Measurements from ENCODE around the gene ZNF70. TPM values are rescaled to one million over a fixed set of nuclear protein-coding genes. Genes with fewer than 3 reads are reported as not detected.

ZNF70 gene
- total RNA-seq, 1 donor from 2014 or later, result 12.5 TPM

DNA sequence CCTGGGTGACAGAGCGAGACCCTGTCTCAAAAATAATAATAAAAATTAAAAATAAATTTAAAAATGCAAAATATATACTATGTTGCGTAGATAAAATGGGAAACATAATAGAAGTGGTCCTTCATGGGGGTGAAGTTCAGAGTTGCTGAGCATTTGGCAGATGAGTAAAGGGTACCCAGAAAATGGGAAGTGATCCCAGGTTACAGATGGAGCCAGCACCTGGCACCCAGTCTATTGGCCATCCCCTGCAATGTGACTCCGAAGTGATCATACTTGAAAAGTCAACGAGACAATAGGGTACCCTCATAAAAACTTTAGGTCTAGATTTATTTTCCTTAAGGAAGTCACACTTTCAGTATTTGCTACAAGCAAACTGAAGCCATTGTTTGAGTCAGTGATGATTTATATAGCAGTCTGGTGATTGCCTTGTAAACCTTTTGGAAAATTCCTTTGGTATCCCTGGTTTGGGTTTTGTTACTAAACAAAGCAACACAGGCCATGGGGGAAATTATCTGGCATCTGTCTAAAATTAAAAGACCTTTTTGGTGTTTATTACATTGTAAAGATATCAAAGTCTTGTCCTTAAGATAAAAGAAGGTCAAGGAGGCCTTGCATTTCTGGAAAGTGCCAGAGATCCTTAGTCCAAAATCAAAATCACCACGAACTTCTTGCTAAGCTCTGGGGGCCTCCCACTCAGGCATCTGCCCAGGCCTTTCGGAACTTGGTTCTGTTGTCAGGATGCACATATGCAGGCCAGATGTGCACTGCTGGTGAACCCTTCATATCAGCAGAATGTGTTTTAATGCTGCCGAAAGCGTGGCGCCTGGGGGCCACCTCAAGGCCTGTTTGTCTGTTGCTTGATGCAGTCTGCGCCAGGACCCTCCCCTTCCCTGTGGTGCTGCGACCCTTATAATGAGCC, 40.2 kb upstream of the ZNF70 start:
- Mint-ChIP-seq H3K36me3 (ENCODE audit: unreplicated experiment) (peaks cover 9% of the 10 kb centered on the region), H3K4me3 (ENCODE audit: unreplicated experiment) (no peak overlapping the region), H3K27ac (ENCODE audit: unreplicated experiment) (peak overlapping the region; percentile 18), H3K9me3 (ENCODE audit: unreplicated experiment) (no peaks in the 10 kb centered on the region), H3K4me1 (ENCODE audit: unreplicated experiment) (peaks cover 38% of the 10 kb centered on the region), H3K27me3 (ENCODE audit: unreplicated experiment) (no peaks in the 10 kb centered on the region)
- no peak for DNase-seq (ENCODE audit: extremely low spot score, unreplicated experiment)
- TF ChIP-seq, protein P1, sequence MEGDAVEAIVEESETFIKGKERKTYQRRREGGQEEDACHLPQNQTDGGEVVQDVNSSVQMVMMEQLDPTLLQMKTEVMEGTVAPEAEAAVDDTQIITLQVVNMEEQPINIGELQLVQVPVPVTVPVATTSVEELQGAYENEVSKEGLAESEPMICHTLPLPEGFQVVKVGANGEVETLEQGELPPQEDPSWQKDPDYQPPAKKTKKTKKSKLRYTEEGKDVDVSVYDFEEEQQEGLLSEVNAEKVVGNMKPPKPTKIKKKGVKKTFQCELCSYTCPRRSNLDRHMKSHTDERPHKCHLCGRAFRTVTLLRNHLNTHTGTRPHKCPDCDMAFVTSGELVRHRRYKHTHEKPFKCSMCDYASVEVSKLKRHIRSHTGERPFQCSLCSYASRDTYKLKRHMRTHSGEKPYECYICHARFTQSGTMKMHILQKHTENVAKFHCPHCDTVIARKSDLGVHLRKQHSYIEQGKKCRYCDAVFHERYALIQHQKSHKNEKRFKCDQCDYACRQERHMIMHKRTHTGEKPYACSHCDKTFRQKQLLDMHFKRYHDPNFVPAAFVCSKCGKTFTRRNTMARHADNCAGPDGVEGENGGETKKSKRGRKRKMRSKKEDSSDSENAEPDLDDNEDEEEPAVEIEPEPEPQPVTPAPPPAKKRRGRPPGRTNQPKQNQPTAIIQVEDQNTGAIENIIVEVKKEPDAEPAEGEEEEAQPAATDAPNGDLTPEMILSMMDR (IDR thresholded peaks at IDR 0.05), result no peak

DNA sequence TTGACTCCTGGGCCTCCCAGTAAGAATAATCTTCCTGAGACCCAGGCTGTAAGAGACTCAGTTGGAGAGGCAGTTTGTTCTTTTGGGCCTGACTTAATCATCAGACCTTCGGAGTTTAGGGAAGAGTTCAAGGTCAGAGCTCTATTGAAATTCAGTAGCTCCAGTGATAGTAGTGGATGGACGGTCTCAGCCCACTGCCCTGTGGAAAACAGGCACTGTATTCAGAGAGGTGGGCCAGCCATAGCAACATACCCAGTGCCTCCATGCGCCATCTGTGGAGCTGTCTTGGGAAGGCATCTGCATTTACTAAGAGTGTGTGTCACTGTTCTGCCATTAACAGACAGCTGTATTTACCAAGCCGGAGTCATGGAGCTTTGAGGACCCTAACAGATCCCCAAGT, 38.7 kb upstream of the ZNF70 start:
- Mint-ChIP-seq H3K9me3 (ENCODE audit: unreplicated experiment) (no peaks in the 10 kb centered on the region), H3K36me3 (ENCODE audit: unreplicated experiment) (peaks cover 6% of the 10 kb centered on the region), H3K4me1 (ENCODE audit: unreplicated experiment) (peaks cover 37% of the 10 kb centered on the region), H3K27me3 (ENCODE audit: unreplicated experiment) (no peaks in the 10 kb centered on the region), H3K27ac (ENCODE audit: unreplicated experiment) (peak overlapping the region; percentile 18), H3K4me3 (ENCODE audit: unreplicated experiment) (peak overlapping the region; percentile 38)
- no peak for DNase-seq (ENCODE audit: extremely low spot score, unreplicated experiment)
- TF ChIP-seq, protein P1 (IDR thresholded peaks at IDR 0.05), result no peak

DNA sequence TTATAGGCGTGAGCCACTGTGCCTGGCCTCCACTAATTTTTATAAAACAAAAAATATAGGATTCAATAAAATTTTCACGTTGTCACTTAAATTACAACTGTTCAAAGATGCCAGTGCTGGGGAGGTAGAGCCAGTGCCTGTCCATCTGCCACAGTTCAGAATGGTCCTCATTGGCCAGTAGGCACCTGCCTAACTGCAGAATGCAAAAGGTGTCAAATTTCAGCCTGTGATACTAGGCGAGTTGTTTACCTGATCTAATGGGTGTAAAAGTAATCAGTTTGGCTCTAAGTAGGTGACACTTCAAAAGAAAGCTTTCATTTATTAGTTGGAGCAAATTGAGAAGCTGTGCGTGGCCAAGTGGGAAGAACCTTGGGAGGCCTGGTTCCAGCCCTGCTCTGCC, 38.2 kb upstream of the ZNF70 start:
- H3K27me3 Mint-ChIP-seq (ENCODE audit: unreplicated experiment), result no peaks in the 10 kb centered on the region
- H3K27ac Mint-ChIP-seq (ENCODE audit: unreplicated experiment), result peak overlapping the region; percentile 18
- H3K4me3 Mint-ChIP-seq (ENCODE audit: unreplicated experiment), result peak overlapping the region; percentile 38
- H3K4me1 Mint-ChIP-seq (ENCODE audit: unreplicated experiment), result peaks cover 42% of the 10 kb centered on the region
- no peak for DNase-seq (ENCODE audit: extremely low spot score, unreplicated experiment)
- H3K9me3 Mint-ChIP-seq (ENCODE audit: unreplicated experiment), result no peaks in the 10 kb centered on the region
- TF ChIP-seq, protein P1 (IDR thresholded peaks at IDR 0.05), result no peak
- peaks cover 6% of the 10 kb centered on the region for H3K36me3 Mint-ChIP-seq (ENCODE audit: unreplicated experiment)

DNA sequence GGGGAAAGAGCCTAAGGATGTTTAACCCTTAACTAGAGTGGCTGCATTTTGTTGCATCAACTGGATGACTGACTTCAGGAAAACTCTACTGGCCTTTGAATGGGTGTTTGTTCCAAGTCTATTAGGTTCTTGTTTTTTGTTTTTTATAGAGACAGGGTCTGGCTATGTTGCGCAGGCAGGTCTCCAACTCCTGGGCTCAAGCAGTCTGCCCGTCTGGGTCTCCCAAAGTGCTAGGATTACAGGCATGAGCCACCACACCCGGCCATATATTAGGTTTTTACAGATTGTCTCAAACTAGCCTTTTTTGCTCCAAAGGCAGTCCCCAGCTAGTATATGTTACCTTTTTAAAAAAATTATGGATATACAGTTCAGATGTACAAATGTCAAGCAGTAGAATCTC, 37.0 kb upstream of the ZNF70 start:
- TF ChIP-seq, protein P1 (IDR thresholded peaks at IDR 0.05), result no peak
- no peaks in the 10 kb centered on the region for H3K27me3 Mint-ChIP-seq (ENCODE audit: unreplicated experiment)
- no peaks in the 10 kb centered on the region for H3K9me3 Mint-ChIP-seq (ENCODE audit: unreplicated experiment)
- no peak for DNase-seq (ENCODE audit: extremely low spot score, unreplicated experiment)
- H3K36me3 Mint-ChIP-seq (ENCODE audit: unreplicated experiment), result peaks cover under 1% of the 10 kb centered on the region
- peaks cover 46% of the 10 kb centered on the region for H3K4me1 Mint-ChIP-seq (ENCODE audit: unreplicated experiment)
- peak overlapping the region; percentile 70 for H3K27ac Mint-ChIP-seq (ENCODE audit: unreplicated experiment)
- peak overlapping the region; percentile 88 for H3K4me3 Mint-ChIP-seq (ENCODE audit: unreplicated experiment)

DNA sequence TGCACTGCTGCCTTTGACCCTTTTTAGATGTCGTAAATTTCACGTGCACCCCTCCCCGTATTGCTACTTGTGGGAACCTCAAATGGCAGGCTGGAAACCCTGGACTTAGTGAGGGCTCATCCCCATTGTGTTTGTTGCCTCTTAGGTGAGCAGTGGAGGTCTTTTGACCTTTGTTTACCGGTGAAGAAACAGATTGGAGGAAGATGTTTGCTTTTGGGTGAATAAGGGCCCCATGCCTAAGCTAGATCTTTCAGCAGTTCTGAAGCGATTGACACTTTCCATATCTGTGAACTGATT, 36.6 kb upstream of the ZNF70 start:
- H3K4me1 Mint-ChIP-seq (ENCODE audit: unreplicated experiment), result peaks cover 46% of the 10 kb centered on the region
- no peak for DNase-seq (ENCODE audit: extremely low spot score, unreplicated experiment)
- peak overlapping the region; percentile 88 for H3K4me3 Mint-ChIP-seq (ENCODE audit: unreplicated experiment)
- peak overlapping the region; percentile 70 for H3K27ac Mint-ChIP-seq (ENCODE audit: unreplicated experiment)
- TF ChIP-seq, protein P1 (IDR thresholded peaks at IDR 0.05), result no peak
- H3K27me3 Mint-ChIP-seq (ENCODE audit: unreplicated experiment), result no peaks in the 10 kb centered on the region
- H3K9me3 Mint-ChIP-seq (ENCODE audit: unreplicated experiment), result no peaks in the 10 kb centered on the region
- H3K36me3 Mint-ChIP-seq (ENCODE audit: unreplicated experiment), result no peaks in the 10 kb centered on the region
